Liver (tissue), 9 donors: Measurements from ENCODE around the gene SLC39A12. TPM values are rescaled to one million over a fixed set of nuclear protein-coding genes. Genes with fewer than 3 reads are reported as not detected.

Experiments used
- DNase-seq: peaks from one replicate; pipeline ENCODE4 v3.0.0-alpha.2; 2017; ENCODE audit warnings: low spot score
- H3K27ac ChIP-seq, 2 donors: one replicate each; pipeline ENCODE4 v1.7.0; 2013; ENCODE audit warnings: inconsistent platforms in 2 of 2, low read length in 2 of 2, control low read depth in 1 of 2, low read depth in 1 of 2, mild to moderate bottlenecking in 1 of 2
- H3K27me3 ChIP-seq, 4 donors: one replicate each; pipeline versions ENCODE4 v1.6.1 to v1.7.0; 2013; ENCODE audit warnings: low read length in 3 of 4, inconsistent platforms in 1 of 4, mild to moderate bottlenecking in 1 of 4, moderate library complexity in 1 of 4; ENCODE audit not compliant: control insufficient read depth in 4 of 4, insufficient read depth in 4 of 4
- H3K36me3 ChIP-seq, 4 donors: one replicate each; pipeline versions ENCODE4 v1.6.1 to v1.7.0; 2013; ENCODE audit warnings: low read length in 3 of 4, mild to moderate bottlenecking in 3 of 4, low read depth in 1 of 4, moderate library complexity in 1 of 4; ENCODE audit not compliant: control insufficient read depth in 4 of 4, insufficient read depth in 3 of 4
- H3K4me1 ChIP-seq, 4 donors: one replicate each; pipeline versions ENCODE4 v1.6.1 to v1.7.0; 2013; ENCODE audit warnings: low read length in 3 of 4, mild to moderate bottlenecking in 3 of 4, moderate library complexity in 1 of 4; ENCODE audit not compliant: control insufficient read depth in 4 of 4, insufficient read depth in 4 of 4
- H3K4me3 ChIP-seq, 3 donors: one replicate each; pipeline versions ENCODE4 v1.6.1 to v1.7.0; 2013; ENCODE audit warnings: low read length in 3 of 3, control low read depth in 1 of 3, low read depth in 1 of 3, mild to moderate bottlenecking in 1 of 3
- H3K9ac ChIP-seq, 2 donors: one replicate each; pipeline ENCODE4 v1.7.0; 2013; ENCODE audit warnings: low read length in 2 of 2, mild to moderate bottlenecking in 2 of 2, moderate library complexity in 2 of 2, control low read depth in 1 of 2, low read depth in 1 of 2
- H3K9me3 ChIP-seq, 4 donors: one replicate each; pipeline versions ENCODE4 v1.6.1 to v1.7.0; 2013; ENCODE audit warnings: low read length in 3 of 4; ENCODE audit not compliant: control insufficient read depth in 4 of 4
- ATF3 ChIP-seq: IDR thresholded peaks from 2 replicates; pipeline ENCODE4 v1.6.1; 2016; ENCODE audit warnings: antibody characterized with exemption
- CTCF ChIP-seq: fragments of 150-350 bp; IDR thresholded peaks from 2 replicates; pipeline ENCODE4 v1.5.1; 2017; ENCODE audit warnings: improper control_type of control experiment, low read depth, low read length; ENCODE audit not compliant: missing input control
- EGR1 ChIP-seq, 2 donors: IDR thresholded peaks; 2 replicates each; pipeline ENCODE4 v1.6.1; 2016 to 2018; ENCODE audit warnings: antibody characterized with exemption in 2 of 2, low read depth in 2 of 2
- FOXA1 ChIP-seq: IDR thresholded peaks from 2 replicates; pipeline ENCODE4 v1.6.1; 2016; ENCODE audit warnings: antibody characterized with exemption
- FOXA2 ChIP-seq: IDR thresholded peaks from 2 replicates; pipeline ENCODE4 v1.6.1; 2016; ENCODE audit warnings: antibody characterized with exemption
- GABPA ChIP-seq, 2 donors: IDR thresholded peaks in 1 of 2; conservative IDR thresholded peaks in 1 of 2; 2 replicates each; pipeline ENCODE4 v1.6.1; 2016; ENCODE audit warnings: antibody characterized with exemption in 2 of 2, mild to moderate bottlenecking in 1 of 2, moderate library complexity in 1 of 2
- HNF4A ChIP-seq, 2 donors: conservative IDR thresholded peaks; 2 replicates each; pipeline ENCODE4 v1.6.1; 2016; ENCODE audit warnings: antibody characterized with exemption in 2 of 2, mild to moderate bottlenecking in 2 of 2
- HNF4G ChIP-seq: IDR thresholded peaks from 2 replicates; pipeline ENCODE4 v1.6.1; 2016; ENCODE audit warnings: antibody characterized with exemption
- JUND ChIP-seq, 2 donors: IDR thresholded peaks; 2 replicates each; pipeline ENCODE4 v1.6.1; 2016; ENCODE audit warnings: antibody characterized with exemption in 2 of 2
- MAX ChIP-seq: IDR thresholded peaks from 2 replicates; pipeline ENCODE4 v1.6.1; 2016; ENCODE audit warnings: antibody characterized with exemption
- NR2F2 ChIP-seq: IDR thresholded peaks from 2 replicates; pipeline ENCODE4 v1.6.1; 2016; ENCODE audit warnings: antibody characterized with exemption
- RAD21 ChIP-seq, 2 donors: IDR thresholded peaks; 2 replicates each; pipeline ENCODE4 v1.6.1; 2016; ENCODE audit warnings: antibody characterized with exemption in 2 of 2, mild to moderate bottlenecking in 2 of 2
- REST ChIP-seq: IDR thresholded peaks from 2 replicates; pipeline ENCODE4 v1.6.1; 2016; ENCODE audit warnings: antibody characterized with exemption, mild to moderate bottlenecking
- RXRA ChIP-seq, 2 donors: IDR thresholded peaks; 2 replicates each; pipeline ENCODE4 v1.6.1; 2017 to 2018; ENCODE audit warnings: antibody characterized with exemption in 2 of 2, mild to moderate bottlenecking in 1 of 2
- SP1 ChIP-seq: IDR thresholded peaks from 2 replicates; pipeline ENCODE4 v1.6.1; 2018; ENCODE audit warnings: antibody characterized with exemption, mild to moderate bottlenecking
- TAF1 ChIP-seq: conservative IDR thresholded peaks from 2 replicates; pipeline ENCODE4 v1.6.1; 2016; ENCODE audit warnings: antibody characterized with exemption, mild to moderate bottlenecking
- YY1 ChIP-seq: IDR thresholded peaks from 2 replicates; pipeline ENCODE4 v1.6.1; 2016; ENCODE audit warnings: antibody characterized with exemption, mild to moderate bottlenecking
- ZBTB33 ChIP-seq: IDR thresholded peaks from 2 replicates; pipeline ENCODE4 v1.6.1; 2016; ENCODE audit warnings: antibody characterized with exemption
- WGBS: extraction: QIAGEN DNeasy Blood & Tissue Kit; methylation state at CpG from one replicate; pipeline ENCODE4 v1.1.7; 2013; 5-methylcytosine and 5-hydroxymethylcytosine counted together
- polyA plus RNA-seq, 2 donors: library from polyadenylated mRNA; stranded (reverse) in 1 of 2; unstranded in 1 of 2; fragments of 200-250 nt in 1 of 2; fragments of >200 nt in 1 of 2; fragmentation: Nextera tagmentation in 1 of 2; extraction: Ambion mirVana in 1 of 2; gene quantifications; one replicate each; pipeline versions ENCODE4 v1.2.1 to v1.2.3, GENCODE V29; 2013 to 2015
- total RNA-seq, 2 donors: library from RNA; depleted of rRNA; stranded (reverse); fragments of >200 nt; gene quantifications; one replicate each; pipeline ENCODE4 v1.2.3, GENCODE V29; 2014
- donor health status: healthy.
- donor health status: healthy.
- donor health status: healthy.
- donor health status: healthy.
- donor health status: healthy.

SLC39A12 gene
- total and polyA plus RNA-seq, 4 donors, result 0.05 to 0.08 TPM; not detected in 2

GRCh38 chr10:17965649-17966235 is 14.0 kb downstream of the SLC39A12 start:
- DNase-seq, result no peak
- Histone ChIP-seq H3K9ac (no peak overlapping the region), H3K36me3 (no peaks in the 10 kb centered on the region), H3K27ac (no peak overlapping the region), H3K9me3 (peaks cover 0 to 1% (median 0%) of the 10 kb centered on the region in 4 donors), H3K4me1 (no peaks in the 10 kb centered on the region), H3K27me3 (no peaks in the 10 kb centered on the region), H3K4me3 (no peak overlapping the region)
- TF ChIP-seq CTCF, result no peak
- TF ChIP-seq JUND (IDR thresholded peaks at IDR 0.05), result no peak
- TF ChIP-seq RAD21 (IDR thresholded peaks at IDR 0.05), result no peak
- no peak for TF ChIP-seq ZBTB33
- no peak for TF ChIP-seq SP1
- no peak for TF ChIP-seq NR2F2
- 73% methylated on average over 8 of the region's 8 CpGs for WGBS

- H3K27me3 ChIP-seq, result peaks cover 0 to 2% (median 0%) of the 10 kb centered on the region in 4 donors
- H3K27ac ChIP-seq, result no peak overlapping the region
- H3K36me3 ChIP-seq, result no peaks in the 10 kb centered on the region
- no peaks in the 10 kb centered on the region for H3K4me1 ChIP-seq
- no peak for DNase-seq
- WGBS, result 70% methylated on average over 3 of the region's 3 CpGs
- no peak overlapping the region for H3K4me3 ChIP-seq
- TF ChIP-seq EGR1 (IDR thresholded peaks at IDR 0.05; ENCODE audit: low read depth in 2 of 2) (no peak), GABPA (IDR thresholded peaks at IDR 0.05 in 1 of 2, conservative IDR thresholded peaks at IDR 0.05 in 1 of 2) (no peak), ZBTB33 (no peak), RXRA (IDR thresholded peaks at IDR 0.05) (no peak), JUND (IDR thresholded peaks at IDR 0.05) (no peak), TAF1 (no peak), RAD21 (IDR thresholded peaks at IDR 0.05) (no peak), HNF4A (conservative IDR thresholded peaks at IDR 0.05) (no peak), REST (no peak), FOXA1 (no peak), HNF4G (no peak), FOXA2 (no peak), CTCF (no peak), ATF3 (no peak), SP1 (no peak), MAX (no peak), NR2F2 (no peak), YY1 (no peak)
- peaks cover 0 to 1% (median 0%) of the 10 kb centered on the region in 4 donors for H3K9me3 ChIP-seq
- H3K9ac ChIP-seq, result no peak overlapping the region
Observed at GRCh38 chr10:17974505-17974904, 22.8 kb downstream of the SLC39A12 start.
